CD4-positive, alpha-beta T cell treated with Interleukin-4 for 4 hours (primary cell): ENCODE data around the gene CSNK1E.
A peak's percentile ranks its signal among the peaks of the same experiment; 100 is the strongest.

Experiments used
- DNase-seq: peaks from one replicate; pipeline ENCODE4 v3.0.0-alpha.2; 2020

Gene CSNK1E

GRCh38 chr22:38327396-38327795, 10.2 kb upstream of the CSNK1E start:
- no peak for DNase-seq

- no peak for DNase-seq
Measured at GRCh38 chr22:38325587-38325986, 8.4 kb upstream of the CSNK1E start.

- DNase-seq = no peak
Measured at GRCh38 chr22:38320605-38321402, 3.6 kb upstream of the CSNK1E start.

GRCh38 chr22:38318792-38319773, 1.9 kb upstream of the CSNK1E start:
- no peak for DNase-seq

GRCh38 chr22:38317995-38318715, 922 bp upstream of the CSNK1E start:
- DNase-seq = no peak

GRCh38 chr22:38316364-38317121, 690 bp downstream of the CSNK1E start:
- peak; percentile 48 for DNase-seq

GRCh38 chr22:38315823-38316363, 1.3 kb downstream of the CSNK1E start:
- no peak for DNase-seq

GRCh38 chr22:38314933-38315822, 2.1 kb downstream of the CSNK1E start:
- DNase-seq = no peak

GRCh38 chr22:38314051-38314932, 2.9 kb downstream of the CSNK1E start:
- DNase-seq = no peak

GRCh38 chr22:38313384-38313955, 3.8 kb downstream of the CSNK1E start:
- no peak for DNase-seq

- no peak for DNase-seq
Measured at GRCh38 chr22:38312261-38312800, 4.9 kb downstream of the CSNK1E start.

GRCh38 chr22:38311323-38311620, 6.0 kb downstream of the CSNK1E start:
- DNase-seq = no peak

GRCh38 chr22:38310518-38311322, 6.5 kb downstream of the CSNK1E start:
- DNase-seq = no peak

GRCh38 chr22:38309614-38310517, 7.4 kb downstream of the CSNK1E start:
- no peak for DNase-seq

GRCh38 chr22:38308791-38309498, 8.3 kb downstream of the CSNK1E start:
- no peak for DNase-seq
